PC-3 (cell line): Measurements from ENCODE around the gene ASCC3. TPM values are rescaled to one million over a fixed set of nuclear protein-coding genes. Genes with fewer than 3 reads are reported as not detected.

Source experiments
- ATAC-seq: fragments of 200-7000 bp; cut with Tn5 transposase; 2 replicates; pipeline ENCODE4 v1.9.1; 2020; ENCODE audit warnings: mild to moderate bottlenecking, moderate library complexity
- BruUV-seq: library from RNA; stranded (reverse); fragments of 400-500 nt; replicated peaks from 2 replicates; lab custom pipeline; 2021; lab: Mats Ljungman, UMichigan
- CTCF ChIA-PET: fragments of 300-600 bp; sonication (Branson Sonifier 250); formaldehyde crosslinking; loops from one replicate; lab custom pipeline; 2022; ENCODE audit warnings: antibody characterized with exemption; lab: Charles Lee
- POLR2A ChIA-PET: fragments of 300-600 bp; sonication (Branson Sonifier 250); formaldehyde crosslinking; loops from one replicate; lab custom pipeline; 2022; ENCODE audit warnings: antibody characterized with exemption; ENCODE audit not compliant: unreplicated experiment; lab: Charles Lee
- DNase-seq: peaks from one replicate; pipeline ENCODE4 v3.0.0-alpha.2; 2015
- H2AFZ ChIP-seq: fragments of 300-600 bp; sonication (generic); 2 replicates; pipeline ENCODE4 v1.6.0; 2016; ENCODE audit warnings: antibody characterized with exemption, low read length
- H3F3A ChIP-seq: fragments of 300-600 bp; sonication (generic); one replicate; pipeline ENCODE4 v1.6.0; 2017; ENCODE audit warnings: antibody characterized with exemption, low read length, control low read depth, mild to moderate bottlenecking; ENCODE audit not compliant: unreplicated experiment
- H3K27ac ChIP-seq: fragments of 300-600 bp; sonication (generic); 2 replicates; pipeline ENCODE4 v1.5.1; 2016; ENCODE audit warnings: mild to moderate bottlenecking, low read length
- H3K27me3 ChIP-seq: fragments of 300-600 bp; sonication (generic); 2 replicates; pipeline ENCODE4 v1.6.1; 2016; ENCODE audit warnings: low read length, mixed read lengths
- H3K36me3 ChIP-seq: fragments of 300-600 bp; sonication (generic); 2 replicates; pipeline ENCODE4 v1.6.1; 2016; ENCODE audit warnings: low read depth, mixed run types, low read length, mixed read lengths
- H3K4me1 ChIP-seq: fragments of 300-600 bp; sonication (generic); 2 replicates; pipeline ENCODE4 v1.5.1; 2016; ENCODE audit warnings: low read length; ENCODE audit not compliant: insufficient read depth
- H3K4me2 ChIP-seq: fragments of 300-600 bp; sonication (generic); 2 replicates; pipeline ENCODE4 v1.6.0; 2016; ENCODE audit warnings: low read length
- H3K4me3 ChIP-seq: fragments of 300-600 bp; sonication (generic); 2 replicates; pipeline ENCODE4 v1.5.1; 2016; ENCODE audit warnings: mild to moderate bottlenecking, low read length, mixed read lengths
- H3K79me2 ChIP-seq: fragments of 300-600 bp; sonication (generic); 2 replicates; pipeline ENCODE4 v1.6.1; 2017; ENCODE audit warnings: low read length, mixed read lengths
- H3K9ac ChIP-seq: fragments of 300-600 bp; sonication (generic); 2 replicates; pipeline ENCODE4 v1.6.0; 2016; ENCODE audit warnings: mild to moderate bottlenecking, low read length
- H3K9me2 ChIP-seq: fragments of 300-600 bp; sonication (generic); replicated peaks from 2 replicates; pipeline ENCODE4 v1.6.1; 2016; ENCODE audit warnings: mixed run types, low read length, mixed read lengths
- H3K9me3 ChIP-seq: fragments of 300-600 bp; sonication (generic); 2 replicates; pipeline ENCODE4 v1.6.1; 2016; ENCODE audit warnings: low read length, mixed read lengths
- H4K20me1 ChIP-seq: fragments of 300-600 bp; sonication (generic); 2 replicates; pipeline ENCODE4 v1.6.1; 2016; ENCODE audit warnings: low read length, mixed read lengths
- EZH2 ChIP-seq: fragments of 300-600 bp; sonication (generic); IDR thresholded peaks from one replicate; pipeline ENCODE4 v1.6.1; 2017; ENCODE audit warnings: antibody characterized with exemption, mild to moderate bottlenecking, low read length; ENCODE audit not compliant: unreplicated experiment
- EZH2phosphoT487 ChIP-seq: fragments of 300-600 bp; sonication (generic); IDR thresholded peaks from 2 replicates; pipeline ENCODE4 v1.6.1; 2018; ENCODE audit warnings: mild to moderate bottlenecking, antibody characterized with exemption, low read length, borderline replicate concordance
- intact Hi-C: fragments of 100-400 bp; cut with micrococcal nuclease; formaldehyde crosslinking; loops from 2 replicates; pipeline ENCODE4 v1.9.0; 2023
- total RNA-seq: library from RNA; depleted of rRNA; stranded (reverse); fragments of >200 nt; gene quantifications from 2 replicates; pipeline ENCODE4 v1.2.3, GENCODE V29; 2014
- TF ChIP-seq, protein P1 (sequence below): fragments of 300-600 bp; sonication (generic); conservative IDR thresholded peaks from 2 replicates; pipeline ENCODE4 v1.5.1; 2017; ENCODE audit warnings: antibody characterized with exemption, low read depth, mild to moderate bottlenecking, low read length

Gene ASCC3
- total RNA-seq, 1 experiment from 2014 or later, result 27.7 TPM

GRCh38 chr6:100719883-100720682, 161.0 kb downstream of the ASCC3 start:
- POLR2A ChIA-PET, result no interaction called here
- ATAC-seq (peak; percentile 20; the same call in 1 of the 2 replicates), DNase-seq (peak; percentile 40)
- H3F3A ChIP-seq, result no peaks in the 10 kb centered on the region
- CTCF ChIA-PET, result interaction anchor here (0.6 kb wide), 2 partner anchors 278 to 298 kb away, joined by 3 to 4 read pairs; no protein-coding TSS in a partner anchor
- H3K9ac ChIP-seq, result no peak overlapping the region
- intact Hi-C loops, result loop anchor here (5.0 kb wide), 1 partner anchor 43 kb away; no protein-coding TSS in a partner anchor
- H3K9me3 ChIP-seq, result no peaks in the 10 kb centered on the region
- H3K36me3 ChIP-seq, result peaks cover 7% of the 10 kb centered on the region; the same call in 1 of the 2 replicates
- H4K20me1 ChIP-seq, result no peaks in the 10 kb centered on the region
- H2AFZ ChIP-seq, result 0 out of 2 replicates have a peak overlapping the region, but pooled peaks have one; percentile 43
- peak overlapping the region; percentile 15; the same call in 1 of the 2 replicates for H3K4me3 ChIP-seq
- no peaks in the 10 kb centered on the region for H3K4me1 ChIP-seq
- H3K9me2 ChIP-seq, result no peaks in the 10 kb centered on the region
- TF ChIP-seq, protein P1, sequence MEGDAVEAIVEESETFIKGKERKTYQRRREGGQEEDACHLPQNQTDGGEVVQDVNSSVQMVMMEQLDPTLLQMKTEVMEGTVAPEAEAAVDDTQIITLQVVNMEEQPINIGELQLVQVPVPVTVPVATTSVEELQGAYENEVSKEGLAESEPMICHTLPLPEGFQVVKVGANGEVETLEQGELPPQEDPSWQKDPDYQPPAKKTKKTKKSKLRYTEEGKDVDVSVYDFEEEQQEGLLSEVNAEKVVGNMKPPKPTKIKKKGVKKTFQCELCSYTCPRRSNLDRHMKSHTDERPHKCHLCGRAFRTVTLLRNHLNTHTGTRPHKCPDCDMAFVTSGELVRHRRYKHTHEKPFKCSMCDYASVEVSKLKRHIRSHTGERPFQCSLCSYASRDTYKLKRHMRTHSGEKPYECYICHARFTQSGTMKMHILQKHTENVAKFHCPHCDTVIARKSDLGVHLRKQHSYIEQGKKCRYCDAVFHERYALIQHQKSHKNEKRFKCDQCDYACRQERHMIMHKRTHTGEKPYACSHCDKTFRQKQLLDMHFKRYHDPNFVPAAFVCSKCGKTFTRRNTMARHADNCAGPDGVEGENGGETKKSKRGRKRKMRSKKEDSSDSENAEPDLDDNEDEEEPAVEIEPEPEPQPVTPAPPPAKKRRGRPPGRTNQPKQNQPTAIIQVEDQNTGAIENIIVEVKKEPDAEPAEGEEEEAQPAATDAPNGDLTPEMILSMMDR, result peak; percentile 65
- TF ChIP-seq EZH2 (no peak), EZH2phosphoT487 (no peak)
- H3K27me3 ChIP-seq, result no peaks in the 10 kb centered on the region
- peak overlapping the region; percentile 46 for H3K4me2 ChIP-seq
- H3K79me2 ChIP-seq, result no peaks in the 10 kb centered on the region
- BruUV-seq, result no TSS peak
- no peak overlapping the region for H3K27ac ChIP-seq

DNA sequence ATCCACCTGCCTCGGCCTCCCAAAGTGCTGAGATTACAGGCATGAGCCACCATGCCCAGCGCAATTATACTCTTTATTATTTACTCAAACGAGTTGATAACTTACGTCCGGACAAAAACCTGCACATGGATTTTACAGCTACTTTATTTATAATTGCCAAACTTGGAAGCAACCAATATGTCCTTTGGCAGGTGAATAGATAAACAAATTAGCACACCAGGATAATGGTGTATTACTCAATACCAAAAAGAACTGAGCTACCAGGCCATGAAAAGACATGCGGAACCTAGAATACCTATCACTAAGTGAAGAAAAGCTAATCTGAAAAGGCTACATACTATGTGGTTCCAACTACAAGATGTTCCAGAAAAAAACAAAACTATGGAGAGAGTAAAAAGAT, 168.1 kb downstream of the ASCC3 start:
- BruUV-seq, result no TSS peak
- ATAC-seq (no peak), DNase-seq (no peak)
- H3K4me2 ChIP-seq, result no peak overlapping the region
- TF ChIP-seq EZH2phosphoT487 (no peak), EZH2 (no peak)
- TF ChIP-seq, protein P1, result no peak
- no peak overlapping the region for H2AFZ ChIP-seq
- intact Hi-C loops, result no loop called here
- no peak overlapping the region for H3K4me3 ChIP-seq
- ChIA-PET CTCF (no interaction called here), POLR2A (no interaction called here)
- H3K27ac ChIP-seq, result no peak overlapping the region
- H3K36me3 ChIP-seq, result 0 out of 2 replicates have a peak, but pooled peaks cover 2% of the 10 kb centered on the region
- no peaks in the 10 kb centered on the region for H3K27me3 ChIP-seq
- H4K20me1 ChIP-seq, result no peaks in the 10 kb centered on the region
- H3F3A ChIP-seq, result no peaks in the 10 kb centered on the region
- H3K4me1 ChIP-seq, result no peaks in the 10 kb centered on the region
- H3K9me3 ChIP-seq, result no peaks in the 10 kb centered on the region
- no peak overlapping the region for H3K9ac ChIP-seq
- H3K79me2 ChIP-seq, result no peaks in the 10 kb centered on the region
- H3K9me2 ChIP-seq, result no peaks in the 10 kb centered on the region

GRCh38 chr6:100706491-100706890, 174.6 kb downstream of the ASCC3 start:
- DNase-seq, result no peak
- Histone ChIP-seq H3K4me2 (no peak overlapping the region), H3K9ac (no peak overlapping the region), H3F3A (no peaks in the 10 kb centered on the region), H3K4me3 (no peak overlapping the region), H3K27ac (no peak overlapping the region), H3K9me3 (no peaks in the 10 kb centered on the region), H3K79me2 (no peaks in the 10 kb centered on the region), H3K36me3 (no peaks in the 10 kb centered on the region), H3K9me2 (no peaks in the 10 kb centered on the region), H3K4me1 (no peaks in the 10 kb centered on the region), H3K27me3 (no peaks in the 10 kb centered on the region), H4K20me1 (no peaks in the 10 kb centered on the region), H2AFZ (no peak overlapping the region)
- POLR2A ChIA-PET, result interaction anchor here (0.7 kb wide), 1 partner anchor 150 kb away, joined by 6 read pairs; no protein-coding TSS in a partner anchor
- no TSS peak for BruUV-seq
- TF ChIP-seq EZH2phosphoT487, result no peak
- no peak for TF ChIP-seq EZH2
- TF ChIP-seq, protein P1, result no peak
- CTCF ChIA-PET, result no interaction called here
- intact Hi-C loops, result no loop called here
- no peak for ATAC-seq
